Subcutaneous abdominal adipose tissue (tissue), 5 donors: Measurements from ENCODE around the gene RGS19.

Experiments used
- H3K27ac ChIP-seq: one replicate; pipeline ENCODE4 v1.7.0; 2013; ENCODE audit warnings: low read depth, mild to moderate bottlenecking, inconsistent platforms, low read length, moderate library complexity
- H3K27me3 ChIP-seq, 5 donors: one replicate each; pipeline ENCODE4 v1.7.0; 2013; ENCODE audit warnings: low read length in 5 of 5, inconsistent platforms in 1 of 5; ENCODE audit not compliant: control insufficient read depth in 5 of 5, insufficient read depth in 4 of 5
- H3K36me3 ChIP-seq, 5 donors: one replicate each; pipeline ENCODE4 v1.7.0; 2013; ENCODE audit warnings: low read length in 5 of 5; ENCODE audit not compliant: control insufficient read depth in 5 of 5, insufficient read depth in 5 of 5
- H3K4me1 ChIP-seq, 5 donors: one replicate each; pipeline ENCODE4 v1.7.0; 2013; ENCODE audit warnings: low read length in 5 of 5, mild to moderate bottlenecking in 3 of 5, moderate library complexity in 1 of 5; ENCODE audit not compliant: control insufficient read depth in 5 of 5, insufficient read depth in 5 of 5
- H3K4me3 ChIP-seq, 5 donors: one replicate each; pipeline ENCODE4 v1.7.0; 2013; ENCODE audit warnings: low read length in 5 of 5, low read depth in 1 of 5
- H3K9ac ChIP-seq, 5 donors: one replicate each; pipeline ENCODE4 v1.7.0; 2013; ENCODE audit warnings: low read length in 5 of 5, mild to moderate bottlenecking in 4 of 5, moderate library complexity in 3 of 5
- H3K9me3 ChIP-seq, 5 donors: one replicate each; pipeline ENCODE4 v1.7.0; 2013; ENCODE audit warnings: low read length in 5 of 5; ENCODE audit not compliant: control insufficient read depth in 5 of 5
- donor health status: healthy.
- donor health status: healthy.
- donor health status: healthy.
- donor health status: healthy.
- donor health status: healthy.

RGS19 gene

DNA sequence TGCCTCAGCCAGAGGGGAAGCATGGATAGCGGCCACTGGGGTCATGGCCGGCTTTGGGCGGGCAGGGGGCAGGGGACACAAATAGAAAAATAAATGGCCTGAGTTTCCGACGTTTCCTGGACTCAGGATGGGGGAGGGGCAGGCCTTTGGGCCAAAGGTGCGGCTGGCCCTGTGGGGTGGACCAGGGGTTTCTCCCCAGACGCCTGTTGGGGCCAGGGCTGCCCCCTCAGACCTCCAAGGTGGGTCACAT is 22.8 kb downstream of the RGS19 start:
- H3K9me3 ChIP-seq, result no peaks in the 10 kb centered on the region
- peaks cover 0 to 2% (median 0%) of the 10 kb centered on the region in 5 donors for H3K36me3 ChIP-seq
- H3K27me3 ChIP-seq, result peaks cover 28 to 51% (median 36%) of the 10 kb centered on the region in 5 donors
- H3K4me3 ChIP-seq, result peak overlapping the region in 3 of 5 donors; percentile 18 to 55 (median 42)
- peaks cover 0 to 67% (median 30%) of the 10 kb centered on the region in 5 donors for H3K4me1 ChIP-seq
- H3K9ac ChIP-seq, result peak overlapping the region in 2 of 5 donors; percentile 14 to 67
- H3K27ac ChIP-seq, result peak overlapping the region; percentile 84

DNA sequence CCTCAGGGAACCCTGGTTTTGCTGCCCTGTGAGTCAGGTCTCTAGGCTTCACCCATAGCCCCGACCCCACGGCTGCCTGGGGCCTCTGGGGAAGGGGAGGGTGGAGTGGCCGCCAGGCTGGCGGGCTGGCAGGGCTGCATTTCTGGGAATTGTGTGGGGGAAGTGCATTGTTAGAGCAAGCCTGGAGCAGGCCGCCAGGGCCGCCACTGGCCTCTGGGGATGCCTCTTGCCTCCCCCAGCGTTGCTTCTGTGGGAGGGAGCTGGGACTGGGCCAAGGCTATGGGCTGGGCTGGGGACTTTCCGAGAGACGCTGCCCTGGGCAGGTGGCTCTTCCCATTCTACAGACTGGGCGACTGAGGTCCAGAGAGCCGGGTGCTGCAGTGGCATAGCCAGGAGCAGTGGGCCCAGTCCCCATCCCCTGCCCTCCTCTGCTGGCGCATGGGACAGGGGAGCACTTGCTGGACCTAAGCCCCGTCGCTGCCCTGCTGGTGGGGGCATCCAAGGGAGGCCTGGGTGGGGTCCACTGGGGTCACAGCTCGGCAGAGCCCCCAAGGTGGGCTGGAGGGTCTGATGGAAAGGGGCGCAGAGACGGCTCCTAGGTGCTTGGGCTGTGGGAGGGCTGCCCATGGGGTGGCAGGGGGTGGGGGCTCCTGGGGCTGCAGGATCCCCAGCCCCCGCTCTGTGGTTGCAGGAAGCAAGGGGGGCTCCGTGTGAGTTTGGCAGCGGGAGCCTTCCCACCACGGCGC is 23.3 kb downstream of the RGS19 start:
- no peaks in the 10 kb centered on the region for H3K9me3 ChIP-seq
- peaks cover 0 to 70% (median 30%) of the 10 kb centered on the region in 5 donors for H3K4me1 ChIP-seq
- peaks cover 0 to 2% (median 0%) of the 10 kb centered on the region in 5 donors for H3K36me3 ChIP-seq
- peak overlapping the region in 3 of 5 donors; percentile 14 to 28 (median 26) for H3K9ac ChIP-seq
- peak overlapping the region in 2 of 5 donors; percentile 24 to 55 for H3K4me3 ChIP-seq
- peaks cover 33 to 56% (median 39%) of the 10 kb centered on the region in 5 donors for H3K27me3 ChIP-seq
- H3K27ac ChIP-seq, result peak overlapping the region; percentile 84

DNA sequence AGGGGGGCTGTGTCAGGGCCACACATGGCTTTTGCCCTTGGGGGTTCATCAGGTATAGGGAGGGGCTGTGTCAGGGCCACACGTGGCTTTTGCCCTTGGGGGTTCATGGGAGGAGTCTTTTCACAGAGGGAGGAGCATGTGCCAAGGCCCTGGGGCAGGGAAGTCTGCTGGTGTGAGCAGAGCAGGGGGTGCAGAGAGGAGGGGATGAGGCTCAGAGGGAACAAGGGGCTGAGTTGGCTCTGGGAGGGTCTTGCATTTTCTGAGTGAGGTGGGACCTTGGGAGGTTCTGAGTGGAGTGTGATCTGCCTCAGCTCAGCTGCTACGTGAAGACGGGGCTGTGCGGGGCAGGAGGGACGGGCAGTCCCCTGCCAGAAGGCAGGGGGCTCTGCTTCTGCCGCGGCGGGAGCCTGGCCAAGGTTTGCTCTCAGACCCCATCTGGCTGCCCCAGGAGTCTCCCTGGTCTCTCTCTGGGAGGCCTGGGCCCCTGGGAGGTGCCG is 23.9 kb downstream of the RGS19 start:
- H3K36me3 ChIP-seq, result peaks cover 0 to 2% (median 0%) of the 10 kb centered on the region in 5 donors
- peak overlapping the region in 4 of 5 donors; percentile 9 to 27 (median 20) for H3K4me3 ChIP-seq
- no peaks in the 10 kb centered on the region for H3K9me3 ChIP-seq
- peak overlapping the region in 2 of 5 donors; percentile 26 to 28 for H3K9ac ChIP-seq
- peaks cover 39 to 59% (median 45%) of the 10 kb centered on the region in 5 donors for H3K27me3 ChIP-seq
- H3K27ac ChIP-seq, result peak overlapping the region; percentile 82
- H3K4me1 ChIP-seq, result peaks cover 0 to 76% (median 30%) of the 10 kb centered on the region in 5 donors

DNA sequence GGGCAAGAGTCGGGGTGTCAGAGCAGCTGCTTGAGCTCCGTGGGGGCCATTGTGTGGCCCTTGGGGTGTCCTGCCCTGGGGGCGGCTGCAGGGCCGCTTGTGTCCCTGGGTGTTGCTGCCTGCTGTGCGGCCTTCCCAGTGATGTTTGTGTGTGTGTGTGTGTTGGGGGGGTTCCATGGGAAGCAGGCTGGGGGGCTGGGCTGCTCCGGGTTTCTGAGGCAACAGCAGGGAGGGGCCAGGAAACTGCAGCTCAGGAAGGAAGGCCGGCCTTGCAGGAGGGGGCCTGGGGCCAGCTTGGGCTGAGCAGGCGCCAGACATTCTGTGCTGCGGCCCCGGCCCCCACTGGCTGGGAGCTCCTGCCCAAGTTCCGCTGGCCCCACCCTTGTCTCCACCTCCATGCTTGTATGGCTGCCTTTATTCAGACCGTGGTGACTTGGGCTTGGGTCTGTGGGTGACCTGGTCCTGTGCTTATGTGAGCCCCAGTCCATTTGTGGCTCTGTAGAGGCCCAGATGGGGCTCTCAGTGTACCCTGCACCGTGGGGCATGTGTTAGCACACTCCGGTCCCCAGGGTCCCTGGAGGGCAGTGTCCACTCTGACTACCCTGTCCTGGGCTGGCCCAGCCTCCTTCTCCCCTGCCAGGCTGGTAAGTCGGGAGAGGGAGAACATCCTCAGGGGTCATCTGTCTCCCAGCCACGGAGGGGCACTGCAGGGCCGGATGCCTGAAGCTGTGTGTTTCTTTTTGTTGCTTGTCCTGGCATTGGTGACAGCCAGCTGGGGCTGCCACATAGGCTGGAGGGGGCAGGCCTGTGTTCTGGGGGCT is 25.3 kb downstream of the RGS19 start:
- peaks cover 0 to 84% (median 33%) of the 10 kb centered on the region in 5 donors for H3K4me1 ChIP-seq
- peak overlapping the region in 3 of 5 donors; percentile 41 to 59 (median 48) for H3K9ac ChIP-seq
- no peaks in the 10 kb centered on the region for H3K9me3 ChIP-seq
- H3K27ac ChIP-seq, result peak overlapping the region; percentile 82
- H3K36me3 ChIP-seq, result no peaks in the 10 kb centered on the region
- peaks cover 47 to 63% (median 52%) of the 10 kb centered on the region in 5 donors for H3K27me3 ChIP-seq
- H3K4me3 ChIP-seq, result peak overlapping the region in 3 of 5 donors; percentile 38 to 50 (median 50)

DNA sequence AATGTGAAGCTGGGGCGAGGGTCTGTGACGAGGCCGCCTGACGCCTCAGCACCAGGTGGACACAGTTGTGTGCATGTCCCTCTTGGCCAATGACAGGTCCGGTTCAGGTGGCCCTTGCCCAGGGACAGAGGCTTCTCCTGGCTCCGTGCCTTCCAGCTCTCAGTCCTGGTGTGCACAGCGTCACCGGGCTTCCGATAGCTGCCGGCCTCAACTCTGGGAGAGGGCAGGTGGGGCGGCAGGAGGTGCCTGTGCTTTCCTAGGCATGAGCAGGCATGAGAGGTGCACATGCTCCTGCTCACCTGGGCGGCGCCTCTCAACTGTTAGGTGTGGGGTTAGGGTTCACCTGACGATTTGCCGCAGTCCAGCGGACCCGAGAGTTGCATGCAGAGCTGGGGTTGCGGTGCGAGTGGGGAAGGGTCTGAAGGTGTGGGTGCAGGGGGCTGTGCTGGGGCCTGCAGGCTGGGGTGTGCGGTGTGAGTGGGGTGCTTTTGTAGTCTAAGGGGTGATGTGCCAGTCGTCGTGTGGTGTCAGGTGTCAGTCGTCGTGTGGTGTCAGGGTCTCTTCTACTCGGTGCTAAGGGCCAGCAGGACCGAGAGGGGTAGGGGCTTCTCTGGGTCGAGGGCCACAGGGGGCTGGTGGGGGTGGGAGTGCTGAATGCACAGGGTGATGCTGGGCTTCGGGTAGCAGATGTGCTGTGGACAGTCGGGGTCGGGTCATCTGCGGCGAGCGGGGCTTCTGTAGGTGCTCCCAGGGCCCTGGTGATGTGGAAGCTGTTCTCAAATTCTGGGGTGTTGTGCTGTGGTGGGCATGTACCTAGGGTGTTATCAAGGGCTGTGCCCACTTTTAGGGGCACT is 26.1 kb downstream of the RGS19 start:
- Histone ChIP-seq H3K4me1 (peaks cover 0 to 80% (median 33%) of the 10 kb centered on the region in 5 donors), H3K9ac (peak overlapping the region in 1 of 5 donors; percentile 48), H3K9me3 (no peaks in the 10 kb centered on the region), H3K27me3 (peaks cover 47 to 66% (median 55%) of the 10 kb centered on the region in 5 donors), H3K36me3 (no peaks in the 10 kb centered on the region), H3K27ac (peak overlapping the region; percentile 82), H3K4me3 (peak overlapping the region in 2 of 5 donors; percentile 27 to 45)

DNA sequence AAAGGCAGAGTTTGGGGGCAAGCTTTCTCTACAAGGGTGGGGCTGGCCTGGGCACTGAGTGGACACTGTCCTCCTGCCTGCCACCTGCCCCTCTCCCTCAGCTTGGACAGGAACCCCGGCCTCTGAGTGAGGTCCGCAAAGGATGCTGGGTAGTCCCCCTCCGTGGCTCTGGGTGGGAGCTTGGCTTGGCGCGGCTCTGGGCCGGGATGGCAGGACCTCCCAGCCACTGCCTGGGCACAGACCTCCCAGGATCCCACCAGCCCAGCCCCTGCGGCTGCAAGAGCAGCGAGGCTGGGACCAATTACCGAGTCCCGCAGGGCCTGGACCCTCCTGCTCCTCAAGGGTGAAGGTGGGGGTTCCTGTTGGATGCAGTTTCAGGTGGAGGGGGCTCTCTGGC is 27.0 kb downstream of the RGS19 start:
- H3K27me3 ChIP-seq, result peaks cover 45 to 70% (median 56%) of the 10 kb centered on the region in 5 donors
- H3K4me1 ChIP-seq, result peaks cover 0 to 72% (median 24%) of the 10 kb centered on the region in 5 donors
- peak overlapping the region in 1 of 5 donors; percentile 65 for H3K4me3 ChIP-seq
- peak overlapping the region; percentile 82 for H3K27ac ChIP-seq
- H3K9me3 ChIP-seq, result no peaks in the 10 kb centered on the region
- peak overlapping the region in 2 of 5 donors; percentile 17 to 30 for H3K9ac ChIP-seq
- H3K36me3 ChIP-seq, result peaks cover 0 to 3% (median 0%) of the 10 kb centered on the region in 5 donors

DNA sequence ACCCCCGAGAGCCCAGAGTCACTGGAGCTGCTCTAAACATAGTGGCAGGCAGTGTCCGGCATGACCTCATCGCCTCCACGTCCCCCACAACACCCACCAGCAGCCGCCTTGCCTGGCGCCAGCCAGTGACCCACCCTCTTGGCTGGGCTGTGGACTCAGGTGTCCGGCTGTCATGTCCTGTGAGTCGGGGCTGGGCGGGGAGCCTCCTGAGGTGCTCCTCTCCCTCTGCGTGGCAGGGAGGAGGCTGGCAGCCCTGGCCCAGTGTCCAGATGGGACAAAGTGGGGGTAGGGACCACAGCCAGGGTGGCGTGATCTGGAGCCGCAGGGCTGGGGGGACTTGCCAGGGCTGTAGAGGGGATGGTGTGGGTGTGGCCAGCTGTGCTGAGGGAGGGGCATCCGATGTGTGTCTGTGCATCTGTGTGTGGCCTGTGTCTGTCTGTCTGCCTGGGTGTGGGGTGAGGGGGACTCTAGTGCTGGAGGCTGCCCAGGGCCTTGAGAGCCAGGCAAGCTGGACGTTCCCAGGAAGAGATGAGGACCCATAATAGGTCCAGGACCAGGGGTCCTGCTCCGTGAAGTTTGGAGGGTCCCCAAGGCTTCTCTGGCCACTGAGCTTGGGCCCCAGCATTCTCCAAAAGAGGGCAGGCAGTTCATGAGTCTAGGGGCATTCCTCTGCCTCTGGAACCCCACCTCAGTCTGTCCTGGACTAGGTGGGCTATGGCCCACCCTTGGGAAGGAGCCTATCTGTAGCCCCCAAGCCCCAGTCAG is 27.6 kb downstream of the RGS19 start:
- Histone ChIP-seq H3K27ac (peak overlapping the region; percentile 82), H3K4me1 (peaks cover 0 to 66% (median 20%) of the 10 kb centered on the region in 5 donors), H3K9ac (peak overlapping the region in 1 of 5 donors; percentile 68), H3K4me3 (peak overlapping the region in 2 of 5 donors; percentile 15 to 65), H3K27me3 (peaks cover 42 to 70% (median 56%) of the 10 kb centered on the region in 5 donors), H3K36me3 (peaks cover 0 to 5% (median 0%) of the 10 kb centered on the region in 5 donors), H3K9me3 (no peaks in the 10 kb centered on the region)

DNA sequence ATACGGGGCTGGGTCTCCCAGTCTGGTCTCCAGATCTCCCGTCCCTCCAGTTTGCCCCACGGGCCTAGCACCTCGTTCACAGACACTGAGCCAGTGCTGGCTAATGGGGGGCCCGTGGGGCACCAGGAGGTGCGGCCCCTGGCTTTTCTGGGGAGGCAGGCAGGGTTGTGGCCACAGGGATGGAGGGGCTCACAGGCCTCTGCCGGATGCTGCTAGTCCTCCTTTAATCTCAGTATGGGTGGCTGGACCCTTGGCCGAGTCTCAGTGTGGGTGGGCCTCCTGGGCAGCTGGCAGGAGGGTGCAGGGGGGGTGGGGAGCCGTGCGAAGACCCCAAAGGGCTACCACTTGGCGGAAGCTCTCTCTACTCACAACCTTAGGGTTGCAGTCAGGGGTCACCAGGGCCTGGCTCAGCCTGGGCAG is 28.3 kb downstream of the RGS19 start:
- peak overlapping the region in 2 of 5 donors; percentile 43 to 69 for H3K9ac ChIP-seq
- peak overlapping the region in 3 of 5 donors; percentile 58 to 65 (median 58) for H3K4me3 ChIP-seq
- H3K27me3 ChIP-seq, result peaks cover 44 to 70% (median 58%) of the 10 kb centered on the region in 5 donors
- peaks cover 0 to 5% (median 3%) of the 10 kb centered on the region in 5 donors for H3K36me3 ChIP-seq
- H3K27ac ChIP-seq, result peak overlapping the region; percentile 82
- peaks cover 0 to 63% (median 18%) of the 10 kb centered on the region in 5 donors for H3K4me1 ChIP-seq
- H3K9me3 ChIP-seq, result no peaks in the 10 kb centered on the region
